HG03045 (cell line): ENCODE results near the gene CD72.

Experiments
- ATAC-seq: cut with Tn5 transposase; IDR thresholded peaks from one replicate; pipeline ENCODE4 v1.9.1; 2021; ENCODE audit warnings: mild to moderate bottlenecking, moderate library complexity; ENCODE audit not compliant: unreplicated experiment

Gene CD72

DNA sequence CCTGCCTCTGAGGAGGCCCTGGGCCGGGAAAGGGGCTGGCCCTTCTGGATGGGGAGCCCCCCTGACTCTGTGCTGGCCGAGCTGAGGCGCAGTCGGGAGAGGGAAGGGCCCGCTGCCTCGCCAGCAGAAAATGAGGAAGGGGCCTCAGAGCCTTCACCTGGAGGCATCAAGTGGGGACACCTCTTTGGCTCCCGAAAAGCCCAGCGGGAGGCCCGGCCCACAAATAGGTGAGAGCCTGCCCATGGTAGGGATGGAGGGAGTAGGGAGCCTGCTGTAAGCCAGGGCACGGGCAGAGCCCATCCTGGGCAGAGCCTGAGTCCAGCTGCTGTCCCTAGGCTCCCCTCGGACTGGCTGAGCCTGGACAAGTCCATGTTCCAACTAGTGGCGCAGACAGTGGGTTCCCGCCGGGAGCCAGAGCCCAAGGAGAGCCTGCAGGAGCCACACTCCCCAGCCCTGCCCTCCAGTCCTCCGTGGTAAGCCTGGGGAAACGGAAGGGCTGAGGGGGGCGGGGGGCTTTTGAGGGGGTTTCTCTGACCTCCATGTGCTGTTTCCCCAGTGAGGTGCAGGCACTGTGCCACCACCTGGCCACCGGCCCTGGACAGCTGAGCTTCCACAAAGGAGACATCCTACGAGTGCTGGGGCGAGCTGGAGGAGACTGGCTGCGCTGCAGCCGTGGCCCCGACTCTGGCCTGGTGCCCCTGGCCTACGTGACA is 57.4 kb downstream of the CD72 start:
- no peak for ATAC-seq
